ENCODE measurements around the gene FKBP4.
A peak's percentile ranks its signal among the peaks of the same experiment; 100 is the strongest.

The FKBP4 gene

GRCh38 chr12:2812290-2813213 is 17.8 kb downstream of the FKBP4 start, which contains the start of gene ITFG2:
Gene ITFG2 (plus strand): TSS chr12:2812668. CDS start chr12:2812761, 93 bp downstream.
- DNase-seq: peak; percentile 95 to 100 (median 99)

- DNase-seq: peak in 11 of 56 donors; percentile 6 to 59 (median 21)
Observed at GRCh38 chr12:2813214-2814185, 18.7 kb downstream of the FKBP4 start.

GRCh38 chr12:2819810-2820209 is 25.0 kb downstream of the FKBP4 start:
- no peak for DNase-seq

- no peak for DNase-seq
Observed at GRCh38 chr12:2820432-2820831, 25.7 kb downstream of the FKBP4 start.

GRCh38 chr12:2823483-2823882 is 28.7 kb downstream of the FKBP4 start:
- no peak for DNase-seq

GRCh38 chr12:2824541-2824940 is 29.8 kb downstream of the FKBP4 start:
- no peak for DNase-seq

- peak in 2 of 56 donors; percentile 9 to 25 for DNase-seq
Observed at GRCh38 chr12:2825132-2825531, 30.4 kb downstream of the FKBP4 start.

- DNase-seq: no peak
Observed at GRCh38 chr12:2826036-2826435, 31.3 kb downstream of the FKBP4 start.

GRCh38 chr12:2826721-2827515 is 32.1 kb downstream of the FKBP4 start:
- no peak for DNase-seq

- DNase-seq: no peak
Observed at GRCh38 chr12:2829275-2829674, 34.5 kb downstream of the FKBP4 start.

GRCh38 chr12:2832550-2833127 is 37.9 kb downstream of the FKBP4 start:
- no peak for DNase-seq

- no peak for DNase-seq
Observed at GRCh38 chr12:2833327-2833726, 38.6 kb downstream of the FKBP4 start.

GRCh38 chr12:2833810-2834209 is 39.0 kb downstream of the FKBP4 start:
- DNase-seq: peak in 4 of 56 donors; percentile 4 to 7 (median 7)

GRCh38 chr12:2834581-2835491 is 40.1 kb downstream of the FKBP4 start, which contains the start of gene NRIP2:
Gene NRIP2 (minus strand): TSS chr12:2835035. CDS start chr12:2834983, 52 bp downstream.
- DNase-seq: peak in 50 of 56 donors; percentile 20 to 85 (median 62)

GRCh38 chr12:2835691-2836403 is 41.1 kb downstream of the FKBP4 start:
- DNase-seq: no peak

GRCh38 chr12:2836574-2836973 is 41.8 kb downstream of the FKBP4 start:
- no peak for DNase-seq

- DNase-seq: peak in 2 of 56 donors; percentile 19 to 36
Observed at GRCh38 chr12:2841056-2841650, 46.4 kb downstream of the FKBP4 start.

- DNase-seq: no peak
Observed at GRCh38 chr12:2842948-2843347, 48.2 kb downstream of the FKBP4 start.
